Inflammatory macrophage treated with lipopolysaccharide for 1 hour (primary cell): Measurements from ENCODE around the gene OR51B6.
"Not testable (repeated sequence)": the region's sequence is repeated elsewhere in the genome, so short reads cannot be mapped to it uniquely, and the experiment has no call there.

Source experiments
- DNase-seq, 2 donors: peaks; one replicate each; pipeline ENCODE4 v3.0.0-alpha.2; 2020 to 2022

OR51B6 gene

DNA sequence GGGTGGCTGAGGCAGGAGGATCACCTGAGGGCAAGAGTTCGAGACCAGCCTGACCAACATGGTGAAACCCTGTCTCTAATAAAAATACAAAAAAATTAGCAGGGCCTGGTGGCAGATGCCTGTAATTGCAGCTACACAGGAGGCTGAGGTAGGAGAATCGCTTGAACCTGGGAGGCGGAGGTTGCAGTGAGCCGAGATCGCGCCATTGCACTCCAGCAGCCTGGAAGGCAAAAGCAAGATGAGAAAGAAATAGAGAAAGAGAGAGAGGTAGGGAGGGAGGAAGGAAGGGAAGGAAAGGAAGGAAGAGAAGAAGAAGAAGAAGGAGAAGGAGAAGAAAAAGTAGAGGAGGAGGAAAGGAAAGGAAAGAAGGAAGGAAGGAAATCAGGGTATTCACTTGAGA, 15.1 kb downstream of the OR51B6 start:
- not testable (repeated sequence) for DNase-seq

DNA sequence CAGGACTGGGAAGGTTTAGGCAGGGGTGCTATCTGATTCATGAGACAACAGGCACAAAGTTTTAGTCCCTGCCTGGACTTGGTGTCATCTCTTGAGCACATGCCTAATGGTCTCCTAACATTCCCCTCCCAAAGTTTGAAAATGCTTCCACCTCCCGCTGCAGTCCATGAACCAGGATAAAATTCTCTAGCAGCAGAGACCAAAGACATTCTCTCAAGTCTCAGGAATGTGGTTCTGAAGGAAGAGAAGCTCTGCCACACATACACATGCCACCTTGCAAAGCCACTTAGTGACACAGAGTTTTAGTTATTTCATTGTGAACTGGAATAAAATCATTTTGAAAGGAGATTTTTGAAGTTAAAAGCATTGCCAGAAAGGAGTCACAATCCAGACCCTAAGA, 15.5 kb downstream of the OR51B6 start:
- DNase-seq, result no peak

DNA sequence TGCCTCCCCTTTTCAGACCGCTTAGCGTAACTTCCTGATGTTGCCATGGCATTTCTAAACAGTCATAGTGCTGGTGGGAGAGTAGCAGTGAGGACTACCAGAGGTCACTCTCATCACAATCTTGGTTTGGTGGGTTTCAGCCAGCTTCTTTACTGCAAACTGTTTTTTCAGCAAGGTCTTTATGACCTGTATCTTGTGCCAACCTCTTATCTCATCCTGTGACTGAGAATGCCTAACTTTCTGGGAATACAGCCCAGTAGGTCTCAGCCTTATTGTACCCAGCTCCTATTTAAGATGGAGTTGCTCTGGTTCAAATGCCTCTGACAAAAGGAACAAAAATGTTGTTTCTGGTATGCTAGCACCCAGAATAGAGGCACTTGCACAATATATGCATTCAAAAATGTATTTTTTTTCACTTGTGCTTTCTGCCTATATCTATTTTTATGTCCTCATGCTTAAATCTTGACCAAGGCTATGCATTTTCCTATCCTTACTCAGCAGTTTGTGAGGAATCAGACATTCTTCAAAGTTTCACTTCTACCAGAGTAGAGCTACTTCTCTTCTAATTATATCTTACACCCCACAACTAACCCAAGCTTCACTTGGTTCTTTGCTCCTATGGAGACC, 16.3 kb downstream of the OR51B6 start:
- DNase-seq, result no peak

DNA sequence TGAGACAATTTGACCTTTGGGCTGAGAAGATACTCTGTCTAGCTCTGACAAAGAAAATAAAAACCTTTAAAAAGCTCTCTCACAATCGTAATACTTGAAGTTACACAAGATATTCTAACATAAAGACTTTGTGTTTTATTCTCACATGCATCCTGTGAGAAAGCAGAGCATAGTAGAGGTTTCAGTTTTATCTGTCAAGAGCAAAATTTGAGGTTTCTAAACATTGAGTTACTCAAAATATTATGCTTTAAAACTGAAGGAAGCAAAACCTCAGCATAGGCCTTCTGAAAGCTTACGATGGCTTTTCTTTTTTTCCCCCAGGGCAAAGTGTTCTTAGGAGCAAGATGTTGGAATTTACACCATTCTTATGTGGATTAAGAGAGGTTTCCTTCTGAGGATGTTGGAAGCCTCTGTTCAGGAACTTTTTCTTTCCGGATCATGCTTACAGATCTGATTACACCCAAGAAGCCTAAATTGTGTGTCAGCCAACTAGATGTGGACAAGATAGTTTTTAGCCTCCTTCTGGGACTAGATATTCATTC, 17.3 kb downstream of the OR51B6 start:
- no peak for DNase-seq

DNA sequence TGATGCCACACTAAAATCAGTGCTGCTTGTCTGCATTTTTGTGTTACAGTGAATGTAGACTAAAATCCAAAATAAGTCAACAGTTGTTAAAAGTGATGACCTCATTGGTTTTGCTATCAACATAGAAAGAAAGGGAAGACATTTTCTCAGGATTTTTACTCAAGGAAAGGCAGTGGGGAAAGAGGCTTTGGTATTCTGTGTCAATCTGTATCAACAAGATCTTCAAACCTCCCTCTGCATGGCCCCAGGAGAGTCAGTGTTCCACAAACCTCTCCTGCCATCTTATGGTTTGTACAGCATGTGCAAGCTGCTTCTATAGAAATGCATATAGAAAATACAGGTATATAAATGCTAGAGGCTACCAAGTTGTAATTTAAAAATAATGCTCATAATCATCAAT, 18.5 kb downstream of the OR51B6 start:
- no peak for DNase-seq

DNA sequence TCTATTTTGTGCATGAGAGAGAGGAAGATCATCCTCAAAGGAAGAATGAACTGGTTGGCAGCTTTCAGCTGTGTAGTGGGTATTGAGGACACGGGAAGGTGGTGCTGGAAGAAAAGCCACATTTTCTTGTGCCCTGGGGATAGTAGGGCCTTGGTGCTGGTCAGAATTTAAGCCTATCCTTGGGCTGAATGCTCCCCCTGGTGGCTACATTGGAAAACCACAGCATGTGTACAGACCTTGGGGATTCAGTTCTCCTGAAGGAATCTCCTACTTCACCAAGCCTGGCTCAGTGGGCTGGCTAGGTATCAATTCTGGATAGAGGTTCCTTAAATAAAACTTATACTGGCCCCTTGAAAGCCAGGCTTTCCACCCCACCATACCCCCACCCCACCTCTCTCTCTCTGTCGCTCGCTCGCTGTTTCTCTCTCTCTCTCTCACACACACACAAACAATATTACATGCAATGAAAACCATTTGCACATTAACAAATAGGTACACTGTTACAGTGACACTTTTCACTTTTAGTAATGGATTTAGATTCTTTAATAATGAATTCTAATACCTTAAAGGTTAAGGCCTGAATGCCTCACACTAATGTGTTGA, 29.5 kb downstream of the OR51B6 start:
- DNase-seq, result peak; percentile 12 to 72

DNA sequence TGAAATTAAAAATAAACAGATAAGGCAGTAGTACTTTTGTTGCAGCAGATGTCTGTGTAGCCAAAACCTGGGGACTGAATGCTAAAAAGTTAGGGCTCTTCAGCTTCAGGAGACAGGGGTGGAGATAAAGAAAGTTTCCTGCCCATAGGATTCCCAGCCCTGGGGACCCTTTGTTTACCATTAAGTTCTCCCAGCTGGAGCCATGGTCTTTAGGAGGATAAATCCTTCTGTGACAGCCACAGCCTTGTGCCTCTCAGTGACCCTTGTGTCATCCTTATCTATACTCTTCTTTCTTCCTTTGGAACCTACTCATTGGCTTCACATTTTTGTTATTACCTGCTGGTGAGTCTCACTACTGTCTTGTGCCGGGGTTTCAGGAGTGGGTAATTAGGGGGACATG, 32.3 kb downstream of the OR51B6 start, which contains the start of gene OR51M1:
Gene OR51M1, plus strand, starts transcription at position 237 of the 400 bp plus-strand sequence. CDS start 5,587 bp downstream, outside the sequence.
- no peak for DNase-seq

DNA sequence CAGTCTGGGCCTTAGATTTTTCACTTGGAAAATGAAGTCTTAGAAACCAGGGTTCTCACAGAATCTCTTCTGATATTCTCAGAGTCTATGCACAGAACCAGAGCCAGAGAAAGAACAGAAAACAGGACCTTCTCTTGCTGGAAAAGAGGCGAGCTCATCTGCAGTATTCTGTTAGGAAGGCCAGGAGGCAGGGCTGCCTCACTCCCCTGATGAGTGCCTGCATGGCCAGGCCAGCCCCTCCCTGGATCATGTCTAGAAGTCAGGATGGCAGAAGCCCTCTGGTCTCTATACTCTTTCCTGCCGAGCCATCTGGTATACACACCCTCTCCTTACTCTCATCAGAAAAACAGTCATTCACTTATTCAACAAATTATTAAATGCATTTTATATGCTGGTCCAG, 33.0 kb downstream of the OR51B6 start:
- no peak for DNase-seq

DNA sequence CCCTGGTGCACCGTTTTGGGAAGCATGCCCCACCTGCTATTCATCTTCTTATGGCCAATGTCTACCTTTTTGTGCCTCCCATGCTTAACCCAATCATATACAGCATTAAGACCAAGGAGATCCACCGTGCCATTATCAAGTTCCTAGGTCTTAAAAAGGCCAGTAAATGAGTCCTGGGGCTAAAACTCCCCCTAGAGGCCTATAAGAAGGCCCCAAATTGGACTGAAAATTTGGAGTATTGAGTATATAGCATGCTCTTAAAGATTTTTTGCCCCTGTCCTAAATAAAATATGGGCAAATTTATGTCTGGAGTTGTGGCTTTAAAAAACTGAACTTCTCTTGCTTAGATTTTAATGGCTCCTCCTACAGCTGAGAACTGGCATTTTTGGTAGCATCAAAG, 38.9 kb downstream of the OR51B6 start:
- DNase-seq, result no peak

DNA sequence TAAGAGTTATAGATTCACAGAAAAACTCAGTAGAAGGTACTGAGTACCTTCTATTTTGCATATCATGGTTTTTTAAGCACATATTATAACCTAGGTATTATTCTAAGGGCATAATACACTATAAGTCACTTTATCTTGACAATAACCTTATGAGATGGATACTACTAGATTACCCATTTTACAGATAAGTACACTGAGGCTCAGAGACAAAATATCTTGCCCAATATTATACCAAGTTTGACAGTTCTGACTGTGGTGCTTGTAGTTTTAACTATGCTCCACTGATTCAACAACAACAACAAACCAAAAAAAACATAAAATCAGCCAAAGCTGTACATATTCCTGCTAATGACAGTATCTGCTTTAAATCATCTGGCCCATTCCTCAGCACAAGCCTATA, 42.8 kb downstream of the OR51B6 start:
- no peak for DNase-seq

DNA sequence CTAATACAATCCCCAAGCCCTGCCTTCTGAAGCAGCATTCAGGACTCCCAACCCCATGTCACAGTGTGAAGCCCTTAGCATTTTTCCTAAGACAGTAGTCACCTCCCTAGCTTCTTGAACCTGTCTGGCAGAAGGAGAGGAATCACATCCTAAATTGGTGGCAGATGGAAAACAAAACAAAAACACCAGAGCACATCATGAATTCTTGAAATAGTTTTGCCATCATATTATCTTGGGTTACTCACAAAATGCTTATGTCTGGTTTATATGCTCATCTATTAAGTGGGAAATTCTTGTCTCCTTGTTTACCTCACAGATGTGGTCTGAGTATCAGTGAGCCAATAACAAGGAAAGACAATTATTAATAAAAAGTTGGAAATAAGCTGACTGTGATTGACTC, 47.6 kb downstream of the OR51B6 start:
- DNase-seq, result no peak
